ENCODE data around the gene ENO3. TPM values are rescaled to one million over a fixed set of nuclear protein-coding genes. Genes with fewer than 3 reads are reported as not detected.

The ENO3 gene
- total and polyA plus RNA-seq, 10 of the 15 experiments (the other 5 are each of a cell fraction or from before 2014, with no cell fraction given) = 6.8 to 28.4 (median 17.0) TPM

DNA sequence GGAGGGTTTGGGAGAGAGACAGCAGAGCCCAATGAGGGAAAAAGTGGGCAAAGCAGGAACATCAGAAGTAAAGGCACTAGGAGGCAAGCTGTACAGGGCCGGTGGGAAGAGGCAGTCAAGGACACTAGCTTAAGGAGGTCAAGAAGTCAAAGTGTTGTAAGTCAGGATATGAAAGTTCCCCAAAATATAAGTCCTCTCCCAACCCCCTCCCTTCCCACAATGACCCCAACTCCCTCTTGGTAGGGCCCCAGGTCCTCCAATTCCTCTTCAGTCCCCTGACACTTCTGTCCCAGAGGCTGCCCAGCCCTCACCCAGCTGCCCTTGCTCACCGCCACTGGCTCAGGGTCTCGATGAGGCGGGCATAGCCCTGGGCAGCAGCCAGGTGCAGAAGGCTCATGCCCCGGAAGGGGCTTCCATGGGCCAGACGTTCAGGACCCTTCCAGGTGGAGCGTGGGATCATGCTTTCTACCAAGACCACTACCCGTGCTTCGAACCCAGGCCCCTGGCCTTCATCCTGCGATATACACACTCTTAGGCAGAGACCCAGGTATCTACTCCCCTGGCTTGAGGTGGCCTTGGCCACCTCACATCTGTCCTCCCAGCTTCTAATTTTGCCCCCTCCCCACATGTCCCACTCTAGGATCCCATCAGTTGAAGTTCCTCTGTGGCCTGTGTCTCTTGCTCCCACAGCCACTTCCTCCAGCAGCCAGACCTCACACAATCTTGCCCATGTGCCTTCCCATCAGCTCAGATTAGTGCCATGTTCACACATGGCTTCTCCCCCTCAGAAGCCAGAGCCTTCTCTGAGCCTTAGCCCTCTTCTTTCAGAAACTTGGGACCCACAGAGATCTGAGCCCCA, 22.6 kb downstream of the ENO3 start (continued):
- TF ChIP-seq, protein P1, sequence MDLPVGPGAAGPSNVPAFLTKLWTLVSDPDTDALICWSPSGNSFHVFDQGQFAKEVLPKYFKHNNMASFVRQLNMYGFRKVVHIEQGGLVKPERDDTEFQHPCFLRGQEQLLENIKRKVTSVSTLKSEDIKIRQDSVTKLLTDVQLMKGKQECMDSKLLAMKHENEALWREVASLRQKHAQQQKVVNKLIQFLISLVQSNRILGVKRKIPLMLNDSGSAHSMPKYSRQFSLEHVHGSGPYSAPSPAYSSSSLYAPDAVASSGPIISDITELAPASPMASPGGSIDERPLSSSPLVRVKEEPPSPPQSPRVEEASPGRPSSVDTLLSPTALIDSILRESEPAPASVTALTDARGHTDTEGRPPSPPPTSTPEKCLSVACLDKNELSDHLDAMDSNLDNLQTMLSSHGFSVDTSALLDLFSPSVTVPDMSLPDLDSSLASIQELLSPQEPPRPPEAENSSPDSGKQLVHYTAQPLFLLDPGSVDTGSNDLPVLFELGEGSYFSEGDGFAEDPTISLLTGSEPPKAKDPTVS (IDR thresholded peaks at IDR 0.05; ENCODE audit: low read depth, low read length) = no peak
- TF ChIP-seq, protein P2, sequence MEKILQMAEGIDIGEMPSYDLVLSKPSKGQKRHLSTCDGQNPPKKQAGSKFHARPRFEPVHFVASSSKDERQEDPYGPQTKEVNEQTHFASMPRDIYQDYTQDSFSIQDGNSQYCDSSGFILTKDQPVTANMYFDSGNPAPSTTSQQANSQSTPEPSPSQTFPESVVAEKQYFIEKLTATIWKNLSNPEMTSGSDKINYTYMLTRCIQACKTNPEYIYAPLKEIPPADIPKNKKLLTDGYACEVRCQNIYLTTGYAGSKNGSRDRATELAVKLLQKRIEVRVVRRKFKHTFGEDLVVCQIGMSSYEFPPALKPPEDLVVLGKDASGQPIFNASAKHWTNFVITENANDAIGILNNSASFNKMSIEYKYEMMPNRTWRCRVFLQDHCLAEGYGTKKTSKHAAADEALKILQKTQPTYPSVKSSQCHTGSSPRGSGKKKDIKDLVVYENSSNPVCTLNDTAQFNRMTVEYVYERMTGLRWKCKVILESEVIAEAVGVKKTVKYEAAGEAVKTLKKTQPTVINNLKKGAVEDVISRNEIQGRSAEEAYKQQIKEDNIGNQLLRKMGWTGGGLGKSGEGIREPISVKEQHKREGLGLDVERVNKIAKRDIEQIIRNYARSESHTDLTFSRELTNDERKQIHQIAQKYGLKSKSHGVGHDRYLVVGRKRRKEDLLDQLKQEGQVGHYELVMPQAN (conservative IDR thresholded peaks at IDR 0.05) = no peak

DNA sequence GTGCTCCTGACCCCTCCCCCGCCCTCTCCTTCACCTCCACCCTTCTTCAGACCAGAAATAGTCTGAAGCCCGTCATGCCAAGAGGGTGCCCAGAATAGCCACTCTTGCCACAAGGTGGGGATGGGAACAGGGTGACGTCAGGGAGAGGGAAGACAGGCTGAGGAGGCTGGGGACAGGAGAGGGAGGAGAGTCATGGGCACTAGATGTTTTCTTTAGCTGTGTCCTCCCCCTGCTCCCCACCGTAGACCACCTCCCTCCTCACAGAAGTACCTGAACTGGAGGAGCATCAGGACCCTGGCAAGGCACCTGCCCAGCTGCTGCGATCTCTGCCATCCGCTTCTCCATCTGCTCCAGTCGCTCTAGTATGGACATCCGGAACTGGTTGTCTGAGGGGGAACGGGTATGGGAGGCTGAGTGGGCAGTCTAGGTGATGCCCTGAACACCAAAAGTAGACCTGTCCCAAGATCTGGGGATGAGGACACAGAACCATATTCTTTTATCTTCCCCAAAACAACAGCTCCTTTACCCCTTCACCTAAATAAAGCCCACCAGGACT, 23.3 kb downstream of the ENO3 start:
- ChIA-PET SMC1A (ENCODE audit: uncharacterized antibody, unreplicated experiment) (no interaction called here), RAD21 (ENCODE audit: unreplicated experiment) (no interaction called here), POLR2A (interaction anchor here (0.5 kb wide), 1 partner anchor 78 kb away, joined by 3 read pairs; no protein-coding TSS in a partner anchor), CTCF (interaction anchor here (2.8 kb wide), 1 partner anchor 88 kb away, joined by 11 read pairs; no protein-coding TSS in a partner anchor)
- peaks cover 4% of the 10 kb centered on the region; the same call in 1 of the 2 replicates for H3K79me2 ChIP-seq (ENCODE audit: control insufficient read depth, insufficient read depth, low read length)
- no peak overlapping the region for H3K4me3 ChIP-seq
- peaks cover 3% of the 10 kb centered on the region; the same call in 1 of the 2 replicates for H3K4me1 ChIP-seq (ENCODE audit: control insufficient read depth, insufficient read depth, low read length)
- intact Hi-C loops (cut with micrococcal nuclease; ENCODE audit: unreplicated experiment) = no loop called here
- H2AFZ ChIP-seq (ENCODE audit: control insufficient read depth, low read depth, low read length) = no peak overlapping the region
- in situ Hi-C loops (cut with MboI) = no loop called here
- BruUV-seq (replicated peaks) = no TSS peak
- H3K9me3 ChIP-seq (replicated peaks; ENCODE audit: control insufficient read depth, insufficient read depth, low read length) = no peaks in the 10 kb centered on the region
- FAIRE-seq (no peak), ATAC-seq (no peak), DNase-seq (ENCODE audit: low read depth, low spot score) (no peak)
- H3K4me2 ChIP-seq (ENCODE audit: control insufficient read depth, insufficient read depth) = no peak overlapping the region
- no peak overlapping the region for H3K9ac ChIP-seq (ENCODE audit: control insufficient read depth, insufficient read depth, low read length)
- no peaks in the 10 kb centered on the region for H3K27me3 ChIP-seq (replicated peaks in 1 of 2; ENCODE audit: control insufficient read depth in 2 of 2, insufficient read depth in 2 of 2, low read length in 1 of 2)
- TF ChIP-seq CHD4 (IDR thresholded peaks at IDR 0.05) (no peak), EED (IDR thresholded peaks at IDR 0.05; ENCODE audit: low read depth) (no peak), MTA2 (IDR thresholded peaks at IDR 0.05; ENCODE audit: low read depth) (no peak), FOS (IDR thresholded peaks at IDR 0.05; ENCODE audit: borderline replicate concordance, extremely low read depth, insufficient read length) (no peak), BRCA1 (IDR thresholded peaks at IDR 0.05; ENCODE audit: low read depth, low read length) (no peak)
- TF ChIP-seq, protein P3, sequence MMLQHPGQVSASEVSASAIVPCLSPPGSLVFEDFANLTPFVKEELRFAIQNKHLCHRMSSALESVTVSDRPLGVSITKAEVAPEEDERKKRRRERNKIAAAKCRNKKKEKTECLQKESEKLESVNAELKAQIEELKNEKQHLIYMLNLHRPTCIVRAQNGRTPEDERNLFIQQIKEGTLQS (IDR thresholded peaks at IDR 0.05; ENCODE audit: borderline replicate concordance, extremely low read depth, low read depth, low read length) = no peak
- no peak overlapping the region for H3K27ac ChIP-seq (ENCODE audit: control insufficient read depth, insufficient read depth)
- H4K20me1 ChIP-seq (ENCODE audit: control insufficient read depth, insufficient read depth) = no peaks in the 10 kb centered on the region
- H3K36me3 ChIP-seq (ENCODE audit: control insufficient read depth in 2 of 2, insufficient read depth in 2 of 2, low read length in 1 of 2) = peaks cover 22 to 26% of the 10 kb centered on the region in 2 experiments; a peak in 3 of 4 replicates
- 87% methylated on average over 9 of the region's 9 CpGs for WGBS (ENCODE audit: insufficient coverage, insufficient replicate concordance, low lambda C conversion rate, missing lambda C conversion rate)
